HL-60/S4 treated with phorbol 12-myristate 13-acetate at 8.2 ng/mL for 4 days and 3 days (cell line): ENCODE measurements around the gene GLYR1.

Experiments used
- in situ Hi-C: fragments of 300-500 bp; cut with MboI; formaldehyde crosslinking; loops from 2 replicates; pipeline ENCODE4 v1.15.0; 2022; ENCODE audit warnings: low sequenced_read_pairs

Gene GLYR1

DNA sequence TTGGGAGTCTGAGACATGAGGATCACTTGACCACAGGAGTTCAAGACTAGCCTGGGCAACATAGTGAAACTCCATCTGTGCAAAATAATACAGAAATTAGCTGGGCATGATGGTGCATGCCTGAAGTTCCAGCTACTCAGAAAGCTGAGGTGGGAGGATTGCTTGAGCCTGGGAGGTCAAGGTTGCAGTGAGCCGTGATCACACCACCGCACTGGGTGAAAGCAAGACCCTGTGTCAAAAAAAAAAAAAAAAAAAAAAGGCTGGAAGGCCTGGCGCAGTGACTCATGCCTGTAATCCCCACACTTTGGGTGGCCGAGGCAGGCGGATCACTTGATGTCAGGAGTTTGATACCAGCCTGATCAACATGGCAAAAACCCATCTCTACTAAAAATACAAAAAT, 8.3 kb upstream of the GLYR1 start:
- in situ Hi-C loops = loop anchor here (25.0 kb wide), 1 partner anchor 232 kb away; the partner anchor contains the start of gene EEF2KMT

DNA sequence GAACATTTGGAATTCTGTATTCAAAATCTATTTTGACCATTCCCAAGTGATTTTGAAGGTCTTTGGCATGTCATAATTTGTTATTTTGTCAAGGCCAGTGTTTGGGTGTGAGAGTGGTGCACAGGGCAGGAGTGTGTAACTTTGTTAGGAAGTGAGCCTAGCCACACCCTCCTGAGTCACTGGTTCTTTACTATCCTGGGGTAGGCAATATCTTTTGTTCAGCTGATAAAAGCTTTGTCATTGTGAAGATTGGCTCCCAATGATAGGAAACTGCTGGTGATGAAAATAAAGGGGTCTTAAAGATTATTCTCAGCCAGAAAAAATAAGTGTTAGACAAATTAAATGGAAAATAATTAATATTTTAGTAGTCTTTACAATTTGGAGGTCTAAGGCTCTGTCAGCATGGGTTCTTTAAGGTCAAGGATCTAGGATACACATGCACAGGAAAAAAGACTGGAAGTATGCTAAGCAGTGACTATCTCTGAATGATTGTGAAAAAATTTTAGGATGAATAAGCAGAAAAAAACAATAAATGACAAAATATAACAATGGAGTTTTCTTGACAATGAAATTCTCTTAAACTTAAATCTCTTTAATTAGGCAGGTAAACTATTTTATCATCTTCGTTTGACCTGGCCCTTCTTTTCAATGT, 5.3 kb upstream of the GLYR1 start:
- in situ Hi-C loops = loop anchor here (25.0 kb wide), 1 partner anchor 235 kb away; the partner anchor contains the start of gene EEF2KMT

DNA sequence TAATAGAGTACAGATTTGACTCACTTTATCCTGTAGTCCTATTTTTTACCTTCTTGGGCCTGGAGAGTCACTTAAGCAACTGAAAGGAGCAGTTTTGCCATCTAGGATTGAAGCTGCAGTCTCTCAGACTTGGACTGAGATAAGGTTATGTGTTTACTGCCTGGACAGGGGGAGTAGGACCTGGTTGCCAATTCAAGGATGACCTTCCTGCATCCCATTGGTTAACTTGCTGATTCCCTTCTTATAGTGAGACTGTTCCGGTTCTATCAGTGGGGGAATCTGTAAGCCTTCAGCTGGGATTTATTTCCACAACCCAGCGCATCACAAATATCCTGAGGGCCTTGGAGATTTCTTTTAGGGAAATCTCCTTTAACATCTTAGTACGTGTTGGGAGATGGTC, 3.1 kb upstream of the GLYR1 start:
- in situ Hi-C loops = loop anchor here (25.0 kb wide), 1 partner anchor 237 kb away; the partner anchor contains the start of gene EEF2KMT

DNA sequence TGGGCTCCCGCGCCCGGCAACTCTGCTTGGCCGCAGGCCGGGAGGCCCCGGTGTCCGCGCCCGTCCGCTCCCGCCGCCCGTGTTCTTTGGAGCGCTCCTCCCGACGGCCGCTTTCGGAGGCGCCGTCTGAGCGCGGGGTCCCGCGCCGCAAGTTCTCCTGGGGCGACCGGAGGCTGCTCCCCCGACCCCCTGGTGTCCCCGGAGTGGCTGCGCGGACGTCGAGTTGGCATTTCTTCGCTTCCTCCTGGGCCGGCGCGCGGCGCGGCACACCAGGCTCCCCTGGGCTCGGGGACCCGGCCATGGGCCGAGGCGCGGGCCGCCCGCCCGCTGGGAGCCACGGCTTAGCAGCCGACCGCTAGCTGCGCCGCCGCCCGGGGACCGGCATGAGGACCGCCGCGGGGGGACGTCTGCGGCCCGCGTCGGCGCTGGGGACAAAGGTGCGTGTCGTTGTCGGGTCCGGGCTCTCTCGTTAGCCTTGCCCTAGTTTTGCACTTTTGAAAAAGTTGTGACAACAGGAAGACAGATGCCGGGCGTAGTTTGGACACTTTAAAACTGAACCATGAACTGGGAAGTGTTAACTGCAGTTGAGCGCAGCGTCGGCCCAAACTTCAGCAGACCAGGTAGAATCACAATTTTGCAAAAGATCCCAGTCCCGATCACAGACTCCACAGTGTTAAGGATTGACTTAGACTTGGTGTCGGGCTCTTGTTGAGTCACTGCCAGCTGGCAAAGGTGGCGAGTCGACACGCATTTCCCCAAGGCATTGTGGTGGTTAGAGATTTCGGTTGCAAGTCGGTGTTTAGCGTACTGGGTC, 893 bp upstream of the GLYR1 start:
- in situ Hi-C loops = no loop called here

DNA sequence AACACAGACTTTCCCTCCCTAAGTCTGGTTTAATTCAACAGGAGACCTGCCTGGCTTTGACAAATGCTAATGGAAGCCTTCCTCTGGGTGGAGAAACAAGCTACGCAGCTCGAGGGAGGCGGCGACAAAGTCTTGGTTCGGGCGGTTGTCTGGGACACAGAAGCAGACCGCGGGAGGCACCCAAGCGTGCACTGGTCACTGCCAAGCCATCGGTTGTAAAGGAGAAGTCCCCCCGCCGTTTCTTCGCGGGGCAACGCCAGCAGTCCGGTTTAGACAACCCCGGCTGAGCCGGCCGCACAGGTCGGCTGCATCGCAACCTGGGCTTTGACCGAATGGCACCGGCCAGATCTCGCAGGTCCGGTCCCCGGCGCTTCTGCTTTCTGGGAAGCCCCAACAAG, 586 bp downstream of the GLYR1 start:
- in situ Hi-C loops = no loop called here

DNA sequence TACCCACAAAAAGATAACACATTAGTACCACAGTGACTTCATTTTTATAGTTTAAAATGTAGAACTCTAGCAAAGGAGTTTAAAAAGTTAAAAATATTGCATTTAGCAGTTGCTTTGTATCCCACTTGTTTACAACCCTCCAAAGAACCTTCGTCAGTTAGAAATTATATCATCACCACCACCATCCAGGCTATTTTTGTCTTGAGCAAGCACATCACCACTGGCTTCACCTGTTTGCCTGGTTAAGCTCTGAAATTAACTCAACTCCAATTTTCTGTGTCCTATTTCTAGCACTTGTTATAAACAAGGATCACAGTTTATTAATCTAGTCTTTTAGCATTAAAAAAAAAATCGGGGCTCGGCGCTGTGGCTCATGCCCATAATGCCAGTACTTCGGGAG, 6.1 kb downstream of the GLYR1 start:
- in situ Hi-C loops = no loop called here

DNA sequence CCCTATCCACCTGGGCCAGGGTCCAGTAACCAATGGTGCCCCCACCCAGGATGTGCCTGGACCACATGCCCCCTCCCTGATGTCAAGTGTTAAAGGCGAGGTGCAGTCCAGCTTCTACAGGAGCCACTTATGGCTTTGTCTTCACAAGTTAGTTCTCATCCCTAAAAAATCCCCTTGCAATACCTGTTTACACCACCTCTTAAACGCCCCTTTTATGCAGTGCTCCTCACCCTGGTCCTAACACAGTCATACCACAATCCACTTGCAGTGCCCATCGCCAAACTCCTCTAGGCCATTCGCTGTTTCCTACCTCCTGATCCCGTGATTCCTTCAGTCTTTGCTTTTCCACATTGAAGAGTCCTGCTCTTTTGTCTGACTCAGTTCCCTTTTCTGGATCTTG, 7.1 kb downstream of the GLYR1 start:
- in situ Hi-C loops = no loop called here

DNA sequence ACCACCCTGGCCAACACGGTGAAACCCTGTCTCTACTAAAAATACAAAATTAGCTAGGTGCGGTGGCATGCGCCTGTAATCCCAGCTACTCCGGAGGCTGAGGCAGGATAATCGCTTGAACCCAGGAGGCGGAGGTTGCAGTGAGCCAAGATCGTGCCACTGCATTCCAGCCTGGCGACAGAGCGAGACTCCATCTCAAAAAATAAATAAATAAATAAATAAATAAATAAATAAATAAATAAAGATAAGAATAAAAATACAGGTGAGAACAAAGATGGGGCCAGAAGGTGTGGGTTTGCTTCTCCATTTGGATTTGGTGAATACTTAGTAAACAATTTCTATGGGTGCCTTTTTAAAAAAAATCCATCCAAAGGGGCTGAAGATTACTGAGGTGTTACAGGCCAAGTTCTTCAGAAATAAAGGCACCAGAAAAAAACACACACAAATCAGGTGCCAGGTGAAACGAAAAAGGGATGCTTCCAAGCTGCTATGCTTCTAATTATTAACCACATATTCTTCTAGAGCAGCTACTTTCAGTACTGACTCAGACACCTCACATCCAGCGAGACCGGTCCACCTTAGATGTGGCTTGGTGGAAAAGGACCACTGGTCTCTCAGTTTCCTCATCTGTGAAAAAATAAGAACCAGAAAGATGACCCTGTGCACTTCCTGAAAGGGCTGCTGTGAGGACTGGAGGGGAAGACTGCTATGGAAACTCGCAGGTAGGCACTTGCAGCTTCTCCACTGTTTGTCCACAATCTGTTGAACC, 9.2 kb downstream of the GLYR1 start:
- in situ Hi-C loops = no loop called here

DNA sequence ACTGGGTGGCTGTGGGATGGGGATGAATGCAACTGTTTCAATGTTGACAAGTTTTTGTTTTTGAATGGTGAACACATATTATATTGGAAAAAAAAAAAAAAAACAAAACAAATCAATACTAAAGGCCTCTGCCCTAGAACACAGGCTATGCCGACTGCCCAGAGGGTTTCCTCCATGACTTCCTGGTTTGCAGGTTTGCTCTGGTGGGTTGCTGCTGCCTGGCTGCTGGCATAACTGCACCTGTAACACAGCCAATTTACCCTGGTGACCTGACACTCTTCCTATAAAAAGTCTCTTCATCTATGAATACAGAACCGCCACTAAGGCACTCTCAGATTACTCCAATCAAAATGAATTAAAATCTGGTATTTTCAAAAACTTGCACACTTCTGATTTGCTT, 10.4 kb downstream of the GLYR1 start:
- in situ Hi-C loops = no loop called here

DNA sequence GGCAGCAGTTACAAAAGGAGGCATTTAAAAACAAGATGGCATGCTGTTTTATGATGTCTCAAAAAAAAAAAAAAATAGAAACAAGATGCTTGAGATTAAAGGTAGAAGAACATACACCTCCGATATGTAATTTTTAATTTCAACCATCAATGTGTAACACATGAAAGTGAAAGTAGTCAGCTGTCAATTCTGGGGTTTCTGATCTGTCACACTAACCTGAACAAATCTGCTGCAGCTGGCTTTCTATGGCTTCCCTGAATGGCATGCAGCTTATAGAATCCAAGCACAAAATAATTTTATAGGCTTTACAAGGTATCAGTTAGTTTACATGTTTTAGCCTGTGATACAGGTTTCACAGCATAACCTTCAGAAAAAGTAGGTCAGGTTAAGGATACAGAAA, 13.5 kb downstream of the GLYR1 start:
- in situ Hi-C loops = no loop called here

DNA sequence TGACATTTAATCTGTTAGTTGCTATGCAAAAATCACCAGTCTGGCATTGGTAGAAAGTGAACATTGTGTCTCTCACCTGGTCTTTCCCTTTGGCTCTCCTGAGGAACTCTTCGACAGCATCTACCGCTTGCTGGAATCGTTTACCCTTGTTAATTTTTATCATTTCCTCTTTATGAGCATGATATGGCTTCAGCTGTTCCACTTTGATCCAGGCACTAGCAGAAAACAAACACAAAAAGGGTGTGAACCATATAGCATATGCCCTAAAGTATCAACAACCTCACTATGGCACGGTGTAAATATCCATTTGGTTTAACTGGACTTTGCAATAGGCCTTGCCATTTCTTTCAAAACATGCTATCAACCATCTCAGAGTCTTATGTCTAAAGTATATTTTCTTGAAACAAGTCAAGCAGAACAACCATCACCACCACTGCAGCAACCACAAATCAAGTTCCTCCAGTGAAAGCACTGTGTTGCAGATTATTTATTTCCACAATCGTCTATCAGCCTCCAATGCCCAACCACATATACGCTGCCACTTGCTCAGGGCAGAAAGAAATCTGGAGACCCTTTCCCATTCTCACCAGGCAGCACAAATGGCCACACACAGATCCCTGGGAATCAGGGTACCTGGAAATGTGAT, 14.3 kb downstream of the GLYR1 start:
- in situ Hi-C loops = no loop called here

DNA sequence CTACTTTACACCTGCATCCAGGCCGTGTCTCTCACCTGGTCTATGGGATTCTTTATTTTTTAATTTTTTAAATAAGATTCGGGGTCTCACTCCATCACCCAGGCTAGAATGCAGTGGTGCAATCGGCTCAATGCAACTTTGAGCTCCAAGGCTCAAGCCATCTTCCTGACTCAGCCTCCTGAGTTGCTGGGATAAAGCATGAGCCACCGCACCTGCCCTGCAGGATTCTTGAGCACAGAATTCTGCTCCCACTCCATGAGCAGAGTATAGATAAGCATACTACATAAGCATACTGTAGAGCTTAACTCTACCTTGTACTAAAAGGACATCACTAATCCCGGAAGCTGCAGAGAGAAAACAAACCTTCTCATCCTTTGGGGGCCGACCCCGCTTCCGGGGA, 15.5 kb downstream of the GLYR1 start:
- in situ Hi-C loops = no loop called here

DNA sequence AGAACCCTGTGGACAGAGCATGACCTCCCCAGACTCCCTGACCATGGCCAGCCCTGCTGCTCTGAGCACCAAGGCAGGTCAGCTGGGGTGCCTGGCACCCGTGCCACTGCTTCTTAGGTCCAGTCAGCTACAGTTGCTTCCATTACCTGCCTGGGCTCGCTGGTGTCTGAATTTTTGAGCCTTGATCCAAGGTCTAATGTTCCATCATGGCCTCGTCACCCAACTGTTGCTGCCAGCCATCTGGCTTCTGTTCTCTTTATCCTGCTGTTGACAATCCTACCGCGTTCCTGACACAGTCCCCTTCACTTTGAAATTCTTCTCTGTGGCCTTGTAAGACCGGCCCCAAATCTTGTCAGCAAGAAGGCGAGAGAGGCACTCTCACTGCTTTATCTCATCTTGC, 16.7 kb downstream of the GLYR1 start:
- in situ Hi-C loops = no loop called here

DNA sequence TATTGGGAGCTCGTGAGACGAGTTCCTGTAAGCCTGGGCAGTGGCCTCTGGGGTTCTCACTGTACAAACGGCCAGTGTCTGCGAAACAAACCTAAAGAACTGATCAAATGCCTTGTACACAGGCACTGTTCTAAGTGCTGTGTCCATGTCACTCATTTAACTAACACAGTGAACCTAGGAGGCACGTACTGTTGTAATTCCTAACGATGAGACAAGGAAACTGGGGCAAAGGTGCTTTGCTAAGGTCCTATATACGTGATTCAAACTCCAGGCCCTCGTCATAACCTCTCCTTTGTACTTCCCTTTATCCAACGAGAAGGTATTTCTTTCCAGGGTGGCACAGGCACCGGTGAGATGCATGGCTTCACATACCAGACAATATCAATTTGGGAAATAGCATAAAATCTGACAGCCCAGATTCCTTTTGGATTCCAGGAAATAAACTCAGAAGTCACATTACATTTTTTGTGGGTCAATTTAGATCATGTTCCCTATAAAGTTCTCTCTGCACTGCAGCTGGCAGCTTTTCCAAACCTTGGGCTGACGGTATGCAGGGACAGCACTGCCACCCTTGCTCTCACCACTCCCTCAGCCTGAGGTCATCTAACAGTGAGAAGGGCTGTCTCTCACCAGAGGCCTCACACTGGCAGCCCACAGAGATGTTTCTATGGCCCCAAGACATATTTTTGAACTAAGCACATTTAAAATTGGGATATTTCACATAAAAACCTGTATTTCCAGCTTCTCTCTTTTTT, 18.3 kb downstream of the GLYR1 start:
- in situ Hi-C loops = no loop called here

DNA sequence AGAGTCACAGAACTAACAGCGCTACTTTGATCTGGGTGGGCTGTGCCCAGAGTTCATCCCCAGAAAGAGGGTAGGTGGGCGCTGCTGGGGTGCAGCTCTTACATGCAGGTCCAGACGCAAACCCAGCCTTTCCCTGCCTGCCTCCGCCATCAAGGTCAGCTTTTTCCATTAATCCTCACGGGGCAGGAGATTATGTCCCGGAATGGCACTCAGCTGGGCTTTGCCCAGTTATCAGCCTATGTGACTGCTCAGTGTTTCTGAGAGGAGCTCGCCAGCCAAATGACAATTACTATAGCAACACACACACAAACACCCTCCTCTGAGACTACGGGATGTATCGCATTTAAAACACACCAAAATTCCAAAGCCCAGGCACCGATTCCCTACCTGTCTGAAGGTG, 20.1 kb downstream of the GLYR1 start:
- in situ Hi-C loops = no loop called here

DNA sequence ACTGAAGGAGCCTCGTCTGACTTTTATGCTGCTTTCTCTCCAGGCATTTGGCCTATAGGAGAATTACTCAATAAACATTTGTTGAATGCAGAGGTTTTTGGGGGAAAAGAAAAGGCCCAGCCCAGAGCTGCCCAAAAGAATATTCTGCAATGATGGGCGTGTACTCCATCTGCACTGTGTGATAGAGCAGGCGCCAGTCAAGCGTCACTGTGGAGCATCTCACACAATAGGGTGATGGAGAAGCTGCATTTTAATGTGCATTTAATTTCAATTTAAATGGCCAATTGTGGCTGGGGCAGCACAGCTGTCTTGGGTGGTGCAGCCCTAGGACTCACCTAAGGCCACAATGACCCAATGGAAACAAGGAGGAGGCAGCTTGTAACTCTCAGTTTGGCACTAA, 20.6 kb downstream of the GLYR1 start:
- in situ Hi-C loops = no loop called here

DNA sequence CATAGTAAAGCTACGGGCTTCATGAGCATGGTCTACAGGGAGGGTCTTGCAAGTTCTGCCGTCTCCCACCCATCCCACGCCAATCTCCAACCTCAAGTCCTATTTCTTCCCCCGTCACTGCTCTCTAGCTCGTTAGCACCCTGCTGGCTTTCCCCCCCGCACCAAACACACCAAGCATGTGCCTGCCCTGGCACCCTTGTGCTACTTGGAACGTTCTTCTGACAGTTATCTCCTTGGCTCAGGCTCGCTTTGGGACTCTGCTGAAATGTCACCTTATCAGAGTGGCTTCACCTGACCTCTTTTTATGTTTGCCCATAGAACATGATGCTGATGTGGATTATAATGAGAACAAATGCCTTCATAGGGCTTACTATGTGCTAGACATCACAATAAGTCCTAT, 21.9 kb downstream of the GLYR1 start:
- in situ Hi-C loops = no loop called here

DNA sequence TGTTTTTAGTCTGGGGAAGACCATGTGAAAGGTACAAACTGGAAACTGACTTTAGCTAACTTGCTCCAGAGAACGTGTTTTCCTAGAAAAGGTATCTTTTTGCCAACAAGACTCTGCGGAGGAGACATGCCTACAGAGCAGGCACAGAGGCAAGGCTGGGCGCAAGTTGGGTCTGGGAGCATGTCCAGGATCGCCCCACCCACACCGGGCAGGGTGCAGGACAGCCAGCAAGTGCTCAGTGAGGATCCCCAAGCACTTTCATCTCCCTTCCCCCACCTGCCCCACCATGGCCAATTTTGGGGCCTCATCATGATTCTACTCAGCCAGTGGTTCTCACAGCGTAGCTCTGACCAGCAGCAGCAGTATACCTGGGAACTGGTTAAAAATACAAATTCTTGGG, 26.4 kb downstream of the GLYR1 start:
- in situ Hi-C loops = no loop called here

DNA sequence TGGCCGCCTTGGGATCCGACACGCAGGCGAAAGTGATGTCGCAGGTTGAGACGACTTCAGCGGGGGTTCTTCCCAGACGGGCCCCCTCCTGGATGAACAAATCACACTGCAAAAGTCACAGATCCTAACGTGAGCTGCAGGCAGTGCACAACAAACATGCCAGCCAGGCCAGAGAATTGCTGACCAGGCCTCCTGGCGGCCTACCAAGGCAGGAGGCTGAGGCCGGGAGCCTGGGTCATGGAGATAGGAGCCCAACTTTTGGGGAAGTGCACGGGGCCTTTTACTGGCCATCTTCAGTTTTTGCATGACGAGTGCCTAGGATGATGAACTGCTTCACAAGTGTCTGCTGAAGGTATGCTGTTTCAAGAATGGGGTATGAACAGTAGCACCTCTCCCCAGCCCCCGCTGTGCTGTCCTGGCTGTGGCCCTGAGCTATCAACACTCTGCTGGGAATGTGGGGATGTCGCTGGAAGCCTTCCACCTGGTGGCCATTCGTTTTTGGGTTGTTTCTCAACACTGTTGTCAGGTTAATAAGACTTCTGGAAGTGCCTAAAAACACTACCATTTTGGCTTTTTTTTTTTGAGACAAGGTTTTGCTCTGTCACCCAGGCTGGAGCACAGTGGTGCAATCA, 32.4 kb downstream of the GLYR1 start:
- in situ Hi-C loops = no loop called here

DNA sequence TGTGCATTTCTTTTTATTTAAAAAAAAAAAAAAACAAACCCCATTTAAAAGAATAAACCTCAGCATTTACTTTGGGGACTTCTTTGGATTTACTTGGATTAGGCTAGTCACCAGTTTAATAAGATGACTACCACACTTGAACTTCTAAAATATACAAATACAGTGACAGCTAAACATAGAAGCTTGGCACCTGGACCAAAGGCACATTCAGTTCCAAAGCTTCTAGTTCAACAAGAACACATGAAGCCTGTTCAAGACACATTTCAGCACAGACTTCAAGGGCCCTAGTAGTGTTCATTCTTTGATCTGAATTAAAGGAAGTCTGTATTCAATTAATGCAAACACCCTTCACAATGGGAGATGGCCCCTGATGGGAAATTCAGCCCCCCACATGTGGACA, 33.0 kb downstream of the GLYR1 start:
- in situ Hi-C loops = no loop called here
